ENCODE measurements around the gene PSMG3.

Gene PSMG3

GRCh38 chr7:1553512-1554210 lies 16.2 kb downstream of the PSMG3 start:
- no peak for DNase-seq (ENCODE audit: low read depth)
- H3K4me3 ChIP-seq (ENCODE audit: low read length), result no peak overlapping the region
- TF ChIP-seq CTCF (conservative IDR thresholded peaks at IDR 0.05; ENCODE audit: low read depth, low read length), result no peak

GRCh38 chr7:1552200-1552599 lies 17.6 kb downstream of the PSMG3 start:
- TF ChIP-seq CTCF (conservative IDR thresholded peaks at IDR 0.05; ENCODE audit: low read depth, low read length), result no peak

GRCh38 chr7:1550846-1551155 lies 19.0 kb downstream of the PSMG3 start:
- no peak for TF ChIP-seq CTCF (conservative IDR thresholded peaks at IDR 0.05; ENCODE audit: low read depth, low read length)
- H3K4me3 ChIP-seq (ENCODE audit: low read length), result no peak overlapping the region
- no peak for DNase-seq (ENCODE audit: low read depth)

More at GRCh38 chr7:1552200-1552599, 17.6 kb downstream of the PSMG3 start:
- DNase-seq (ENCODE audit: low read depth), result no peak
- no peak overlapping the region for H3K4me3 ChIP-seq (ENCODE audit: low read length)

- no peak for TF ChIP-seq CTCF (conservative IDR thresholded peaks at IDR 0.05; ENCODE audit: low read depth, low read length)
Observed at GRCh38 chr7:1550005-1550845, 19.6 kb downstream of the PSMG3 start.

GRCh38 chr7:1549357-1550004 lies 20.4 kb downstream of the PSMG3 start:
- no peak overlapping the region for H3K4me3 ChIP-seq (ENCODE audit: low read length)
- no peak for TF ChIP-seq CTCF (conservative IDR thresholded peaks at IDR 0.05; ENCODE audit: low read depth, low read length)
- DNase-seq (ENCODE audit: low read depth), result no peak

More at GRCh38 chr7:1550005-1550845, 19.6 kb downstream of the PSMG3 start:
- no peak for DNase-seq (ENCODE audit: low read depth)
- no peak overlapping the region for H3K4me3 ChIP-seq (ENCODE audit: low read length)

GRCh38 chr7:1548944-1549343 lies 20.9 kb downstream of the PSMG3 start:
- H3K4me3 ChIP-seq (ENCODE audit: low read length), result no peak overlapping the region
- no peak for TF ChIP-seq CTCF (conservative IDR thresholded peaks at IDR 0.05; ENCODE audit: low read depth, low read length)
- no peak for DNase-seq (ENCODE audit: low read depth)

Data from retinal pigment epithelial cell (primary cell).